Adrenal gland (tissue), 12 donors: ENCODE results near the gene ARHGAP36. TPM values are rescaled to one million over a fixed set of nuclear protein-coding genes. Genes with fewer than 3 reads are reported as not detected.

Source experiments
- DNase-seq, 7 donors: peaks; one replicate each; pipeline ENCODE4 v3.0.0-alpha.2; 2019 to 2020
- H3K27ac ChIP-seq, 5 donors: fragments of 200-600 bp; sonication (generic) in 4 of 5; 1 replicate in 3 of 5; 2 replicates in 2 of 5; pipeline versions ENCODE4 v1.5.1 to v1.8.0; 2016 to 2020; ENCODE audit warnings: mild to moderate bottlenecking in 1 of 5
- H3K27me3 ChIP-seq: fragments of 200-600 bp; 2 replicates; pipeline ENCODE4 v1.8.0; 2021
- H3K36me3 ChIP-seq, 2 donors: fragments of 200-600 bp; replicated peaks in 1 of 2; 1 replicate in 1 of 2; 2 replicates in 1 of 2; pipeline versions ENCODE4 v1.5.1 to v1.8.0; 2018 to 2022
- H3K4me1 ChIP-seq, 2 donors: fragments of 200-600 bp; replicated peaks in 1 of 2; 1 replicate in 1 of 2; 2 replicates in 1 of 2; pipeline versions ENCODE4 v1.5.1 to v1.8.0; 2018 to 2021
- H3K4me3 ChIP-seq, 4 donors: fragments of 200-600 bp; sonication (generic) in 3 of 4; one replicate each; pipeline ENCODE4 v1.5.1; 2016 to 2018
- H3K9me3 ChIP-seq, 3 donors: fragments of 200-600 bp; sonication (generic) in 1 of 3; replicated peaks in 1 of 3; 1 replicate in 2 of 3; 2 replicates in 1 of 3; pipeline versions ENCODE4 v1.5.1 to v1.8.0; 2016 to 2021
- CTCF ChIP-seq, 6 experiments: fragments of 450-650 bp in 4 of 6; fragments of 200-600 bp in 2 of 6; sonication (generic) in 1 of 6; IDR thresholded peaks; 1 replicate in 5 of 6; 2 replicates in 1 of 6; pipeline versions ENCODE4 v1.5.1 to v1.8.0; 2016 to 2021; ENCODE audit warnings: antibody characterized with exemption in 6 of 6, mild to moderate bottlenecking in 2 of 6, moderate library complexity in 1 of 6
- POLR2A ChIP-seq, 2 donors: fragments of 450-650 bp; IDR thresholded peaks; one replicate each; pipeline ENCODE4 v1.6.1; 2017; ENCODE audit warnings: antibody characterized with exemption in 2 of 2, mild to moderate bottlenecking in 2 of 2, moderate library complexity in 1 of 2
- WGBS, 4 donors: extraction: QIAGEN DNeasy Blood & Tissue Kit in 2 of 4; methylation state at CpG; one replicate each; pipeline versions ENCODE4 v1.1.5 to v1.1.7; 2013 to 2017; 5-methylcytosine and 5-hydroxymethylcytosine counted together
- intact Hi-C, 2 donors: fragments of 100-400 bp; cut with DNase I; formaldehyde crosslinking; loops; one replicate each; pipeline versions ENCODE4 v1.14.1 to v1.15.0; 2022 to 2023
- polyA plus RNA-seq, 3 donors: library from polyadenylated mRNA; stranded (reverse); fragments of 200-250 nt in 2 of 3; fragments of 350-450 nt in 1 of 3; fragmentation: Illumina TruSeq in 1 of 3; extraction: RNeasy Lipid Tissue Mini Kit (QIAGEN cat#74804) in 1 of 3; gene quantifications; one replicate each; pipeline ENCODE4 v1.2.3, GENCODE V29; 2013 to 2014
- total RNA-seq, 9 donors: library from RNA; depleted of rRNA in 4 of 9; stranded (reverse); fragments of >200 nt in 4 of 9; fragments of 120-200 nt in 1 of 9; fragmentation: NEBNext Ultra II Directional in 1 of 9; extraction: Animal tissue kit (Norgen Biotek cat#: 25700) in 1 of 9; gene quantifications; one replicate each; pipeline versions ENCODE4 v1.1.0 to v1.2.4, GENCODE V29; 2013 to 2023
- donor health status: healthy with polysubstance abuse.
- donor health status: Bipolar disorder and iron deficiency.
- donor health status: DM: yes; HTN: yes; CAD: no.
- donor health status: DM: no; HTN: no; CAD: no.
- donor health status: DM: no; HTN: no; CAD: no.
- donor health status: DM: yes; HTN: yes; CAD: no.

The ARHGAP36 gene
- total and polyA plus RNA-seq, 12 donors: 0.12 to 317 (median 13.6) TPM; not detected in 1

GRCh38 chrX:131067846-131068745 lies 9.9 kb downstream of the ARHGAP36 start:
- intact Hi-C loops: no loop called here
- TF ChIP-seq POLR2A (IDR thresholded peaks at IDR 0.05) (no peak), CTCF (IDR thresholded peaks at IDR 0.05) (no peak)
- no peak overlapping the region for H3K4me3 ChIP-seq
- 6 to 44% (median 22%) methylated on average over 16 to 41 of the region's 41 CpGs for WGBS, 4 donors
- H3K4me1 ChIP-seq: no peaks in the 10 kb centered on the region
- H3K9me3 ChIP-seq: no peaks in the 10 kb centered on the region
- no peak for DNase-seq
- H3K27ac ChIP-seq: no peak overlapping the region
- H3K36me3 ChIP-seq: no peaks in the 10 kb centered on the region
- H3K27me3 ChIP-seq: peaks cover 46% of the 10 kb centered on the region

- no peaks in the 10 kb centered on the region for H3K36me3 ChIP-seq
- H3K9me3 ChIP-seq: no peaks in the 10 kb centered on the region
- peak in 2 of 7 donors; percentile 5 to 68 for DNase-seq
- 11 to 46% (median 29%) methylated on average over 5 to 26 of the region's 26 CpGs for WGBS, 4 donors
- intact Hi-C loops: no loop called here
- peaks cover 42% of the 10 kb centered on the region for H3K27me3 ChIP-seq
- TF ChIP-seq POLR2A (IDR thresholded peaks at IDR 0.05) (no peak), CTCF (IDR thresholded peaks at IDR 0.05) (peak in 3 of 6 experiments; percentile 6 to 28 (median 25))
- H3K4me1 ChIP-seq: no peaks in the 10 kb centered on the region
- H3K27ac ChIP-seq: no peak overlapping the region
- H3K4me3 ChIP-seq: no peak overlapping the region
Measured at GRCh38 chrX:131068945-131069719, 11.0 kb downstream of the ARHGAP36 start.

- H3K27ac ChIP-seq: no peak overlapping the region
- H3K36me3 ChIP-seq: no peaks in the 10 kb centered on the region
- intact Hi-C loops: no loop called here
- H3K4me3 ChIP-seq: no peak overlapping the region
- no peaks in the 10 kb centered on the region for H3K4me1 ChIP-seq
- WGBS, 4 donors: 40 to 57% (median 47%) methylated on average over 19 to 39 of the region's 39 CpGs
- TF ChIP-seq CTCF (IDR thresholded peaks at IDR 0.05) (no peak), POLR2A (IDR thresholded peaks at IDR 0.05) (no peak)
- no peaks in the 10 kb centered on the region for H3K9me3 ChIP-seq
- H3K27me3 ChIP-seq: peaks cover 24% of the 10 kb centered on the region
- DNase-seq: no peak
Measured at GRCh38 chrX:131072871-131073571, 14.9 kb downstream of the ARHGAP36 start.

GRCh38 chrX:131073607-131074006 lies 15.5 kb downstream of the ARHGAP36 start:
- intact Hi-C loops: no loop called here
- Histone ChIP-seq H3K4me3 (no peak overlapping the region), H3K9me3 (no peaks in the 10 kb centered on the region), H3K4me1 (no peaks in the 10 kb centered on the region), H3K36me3 (no peaks in the 10 kb centered on the region), H3K27ac (no peak overlapping the region), H3K27me3 (peaks cover 21% of the 10 kb centered on the region)
- DNase-seq: peak in 1 of 7 donors; percentile 2
- 6 to 25% (median 14%) methylated on average over 4 of the region's 4 CpGs for WGBS, 4 donors
- TF ChIP-seq CTCF (IDR thresholded peaks at IDR 0.05) (no peak), POLR2A (IDR thresholded peaks at IDR 0.05) (no peak)
